Effector memory CD4-positive, alpha-beta T cell (primary cell): ENCODE results near the gene TRPM3.

Experiments
- DNase-seq, 3 donors: peaks; one replicate each; pipeline ENCODE4 v3.0.0-alpha.2; 2020
- H3K27ac ChIP-seq: 2 replicates; pipeline ENCODE4 v1.7.0; 2013; ENCODE audit warnings: mild to moderate bottlenecking, low read length, moderate library complexity; ENCODE audit not compliant: insufficient read depth, poor library complexity, severe bottlenecking
- H3K27me3 ChIP-seq: replicated peaks from 2 replicates; pipeline ENCODE4 v1.7.0; 2013; ENCODE audit warnings: mild to moderate bottlenecking, low read length; ENCODE audit not compliant: insufficient read depth, control insufficient read depth, poor library complexity, severe bottlenecking
- H3K36me3 ChIP-seq: 2 replicates; pipeline ENCODE4 v1.7.0; 2013; ENCODE audit warnings: mild to moderate bottlenecking, low read length, moderate library complexity; ENCODE audit not compliant: control insufficient read depth, insufficient read depth
- H3K4me1 ChIP-seq: 2 replicates; pipeline ENCODE4 v1.7.0; 2013; ENCODE audit warnings: low read length, mild to moderate bottlenecking; ENCODE audit not compliant: control insufficient read depth, insufficient read depth, poor library complexity, severe bottlenecking
- H3K4me3 ChIP-seq: 2 replicates; pipeline ENCODE4 v1.7.0; 2013; ENCODE audit warnings: low read length, low read depth, mild to moderate bottlenecking; ENCODE audit not compliant: insufficient read depth, poor library complexity, severe bottlenecking
- H3K9me3 ChIP-seq: 2 replicates; pipeline ENCODE4 v1.7.0; 2013; ENCODE audit warnings: mild to moderate bottlenecking, low read length, moderate library complexity; ENCODE audit not compliant: control insufficient read depth

The TRPM3 gene

DNA sequence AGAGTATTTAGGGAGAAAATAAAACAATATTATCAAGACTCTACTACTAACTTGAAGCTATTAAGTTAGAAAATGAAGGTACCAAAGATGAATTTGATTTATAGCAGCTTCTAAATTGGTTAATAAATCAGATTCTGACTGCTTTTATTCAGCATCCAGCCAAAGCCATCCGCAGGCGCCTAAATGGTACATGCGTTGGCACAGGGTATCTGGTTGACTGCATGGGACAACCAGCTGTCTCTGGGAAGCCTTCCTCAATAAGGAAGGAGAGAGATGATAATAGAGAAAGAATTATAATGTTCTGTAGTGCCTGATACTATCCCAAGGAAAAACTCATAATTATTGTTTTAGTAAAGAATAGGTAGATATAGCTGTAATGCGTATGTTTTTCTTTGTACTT lies 9.1 kb upstream of the TRPM3 start:
- H3K4me1 ChIP-seq = no peaks in the 10 kb centered on the region
- H3K36me3 ChIP-seq = no peaks in the 10 kb centered on the region
- no peak for DNase-seq
- no peaks in the 10 kb centered on the region for H3K9me3 ChIP-seq
- H3K27ac ChIP-seq = no peak overlapping the region
- no peaks in the 10 kb centered on the region for H3K27me3 ChIP-seq
- H3K4me3 ChIP-seq = no peak overlapping the region

DNA sequence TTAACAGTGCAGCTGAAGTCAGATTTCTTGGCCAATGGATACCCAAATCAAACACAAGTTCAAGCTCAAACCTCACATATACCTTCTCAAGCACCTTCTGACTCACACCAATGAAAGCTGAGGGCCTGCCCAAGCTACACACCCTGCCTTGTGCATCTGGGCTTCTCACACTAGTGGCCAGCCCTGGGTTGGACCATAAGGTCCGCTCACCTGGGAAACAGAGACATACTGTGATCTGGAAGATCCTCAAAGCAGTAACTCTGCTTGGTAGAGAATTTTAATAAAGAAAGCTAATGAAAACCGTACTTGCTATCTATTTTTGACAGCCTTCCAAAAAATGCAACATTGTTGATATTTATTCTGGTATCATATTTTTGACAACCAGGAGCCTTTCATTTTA lies 7.4 kb upstream of the TRPM3 start:
- Histone ChIP-seq H3K9me3 (no peaks in the 10 kb centered on the region), H3K4me1 (no peaks in the 10 kb centered on the region), H3K27ac (no peak overlapping the region), H3K36me3 (no peaks in the 10 kb centered on the region), H3K27me3 (no peaks in the 10 kb centered on the region), H3K4me3 (no peak overlapping the region)
- no peak for DNase-seq

DNA sequence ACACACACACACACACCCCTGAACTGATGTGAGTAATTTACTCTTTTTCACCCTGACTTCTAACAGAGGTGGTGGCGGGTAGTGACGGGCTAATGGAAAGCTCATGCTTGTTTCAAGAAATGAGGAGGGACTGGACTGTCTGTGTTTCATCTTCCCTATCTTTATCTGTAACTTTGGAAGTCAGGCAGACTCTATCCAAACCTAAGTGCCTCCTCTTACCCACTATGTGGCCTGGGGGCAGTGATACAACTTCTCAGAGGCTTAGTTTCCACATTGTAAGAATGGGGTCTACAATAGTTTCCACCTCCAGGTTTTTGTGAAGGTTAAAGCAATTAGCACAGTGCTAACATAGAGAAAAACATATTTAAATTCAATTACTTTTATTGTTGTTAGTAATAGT lies 5.9 kb upstream of the TRPM3 start:
- no peaks in the 10 kb centered on the region for H3K4me1 ChIP-seq
- DNase-seq = no peak
- H3K36me3 ChIP-seq = no peaks in the 10 kb centered on the region
- H3K27me3 ChIP-seq = no peaks in the 10 kb centered on the region
- H3K27ac ChIP-seq = no peak overlapping the region
- H3K9me3 ChIP-seq = no peaks in the 10 kb centered on the region
- no peak overlapping the region for H3K4me3 ChIP-seq

DNA sequence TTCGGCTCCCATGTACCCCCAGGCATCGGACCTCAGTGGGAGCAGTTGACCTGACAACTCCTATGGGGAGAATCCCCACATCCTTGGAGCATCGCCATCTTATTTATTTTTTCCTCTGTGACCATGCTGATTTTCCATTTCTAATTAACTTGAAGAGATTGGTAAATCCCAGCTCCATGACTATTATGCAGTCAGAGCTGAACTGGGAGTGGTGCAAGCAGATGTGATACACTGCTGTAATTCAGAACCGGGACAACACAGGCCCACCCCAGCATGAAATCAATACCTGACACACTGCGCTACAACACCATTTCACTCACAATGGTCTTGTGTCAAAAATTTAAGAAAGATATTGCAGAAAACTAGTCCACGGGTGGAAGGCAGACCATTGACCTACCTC lies 1.0 kb upstream of the TRPM3 start:
- H3K27ac ChIP-seq = no peak overlapping the region
- no peak overlapping the region for H3K4me3 ChIP-seq
- no peaks in the 10 kb centered on the region for H3K4me1 ChIP-seq
- H3K9me3 ChIP-seq = no peaks in the 10 kb centered on the region
- H3K27me3 ChIP-seq = no peaks in the 10 kb centered on the region
- DNase-seq = no peak
- H3K36me3 ChIP-seq = no peaks in the 10 kb centered on the region

DNA sequence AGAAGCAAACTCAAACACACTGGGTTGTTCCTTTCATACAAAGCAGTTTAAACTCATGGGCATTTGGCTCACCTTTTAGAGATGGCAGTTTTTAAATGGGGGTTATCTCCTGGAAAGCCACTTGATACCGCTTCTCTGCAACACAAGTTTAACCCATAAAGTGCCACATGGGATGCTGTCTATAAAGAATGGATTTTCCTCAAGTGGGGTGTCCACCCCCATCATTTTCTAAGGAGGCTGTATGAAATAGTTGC lies 528 bp upstream of the TRPM3 start:
- no peaks in the 10 kb centered on the region for H3K36me3 ChIP-seq
- H3K27ac ChIP-seq = no peak overlapping the region
- no peaks in the 10 kb centered on the region for H3K27me3 ChIP-seq
- no peaks in the 10 kb centered on the region for H3K9me3 ChIP-seq
- no peak for DNase-seq
- no peaks in the 10 kb centered on the region for H3K4me1 ChIP-seq
- H3K4me3 ChIP-seq = no peak overlapping the region

DNA sequence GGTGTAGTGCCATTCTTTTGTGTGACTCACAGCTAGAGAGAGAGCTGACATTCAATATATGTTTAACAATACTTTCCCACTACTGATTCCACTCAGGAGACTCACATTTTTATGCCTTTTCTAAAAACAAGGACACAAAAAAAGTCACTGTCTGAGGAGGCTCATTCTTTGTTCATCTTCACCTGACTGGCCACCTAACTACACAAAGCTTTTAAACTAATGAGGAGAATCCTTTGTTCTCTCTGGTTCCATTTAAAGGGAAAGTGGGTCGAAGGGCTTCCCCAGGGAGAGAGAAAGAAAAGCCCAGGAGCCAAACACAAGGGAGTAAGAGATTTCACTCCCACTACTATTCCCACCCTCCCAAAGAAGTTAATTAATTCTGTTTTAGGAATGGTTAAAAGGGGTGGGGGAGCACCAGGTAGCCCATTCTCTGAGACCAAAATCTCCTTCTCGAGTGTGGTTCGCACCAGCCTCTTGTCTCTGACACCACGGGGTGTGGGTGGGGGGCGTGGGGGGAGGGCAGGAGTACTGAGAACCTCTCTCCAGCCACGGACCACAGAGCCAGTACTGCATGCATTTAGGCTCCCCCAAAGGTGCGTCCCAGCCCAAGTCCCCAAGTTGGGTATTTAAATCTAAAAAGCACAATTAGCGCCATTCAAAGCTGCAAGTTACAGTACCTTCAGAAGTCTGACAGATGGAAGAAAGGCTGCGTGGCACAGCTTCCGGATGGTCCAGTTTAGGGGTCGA lies 747 bp downstream of the TRPM3 start:
- H3K27ac ChIP-seq = no peak overlapping the region
- no peak overlapping the region for H3K4me3 ChIP-seq
- H3K4me1 ChIP-seq = no peaks in the 10 kb centered on the region
- H3K9me3 ChIP-seq = no peaks in the 10 kb centered on the region
- no peak for DNase-seq
- no peaks in the 10 kb centered on the region for H3K27me3 ChIP-seq
- H3K36me3 ChIP-seq = no peaks in the 10 kb centered on the region

DNA sequence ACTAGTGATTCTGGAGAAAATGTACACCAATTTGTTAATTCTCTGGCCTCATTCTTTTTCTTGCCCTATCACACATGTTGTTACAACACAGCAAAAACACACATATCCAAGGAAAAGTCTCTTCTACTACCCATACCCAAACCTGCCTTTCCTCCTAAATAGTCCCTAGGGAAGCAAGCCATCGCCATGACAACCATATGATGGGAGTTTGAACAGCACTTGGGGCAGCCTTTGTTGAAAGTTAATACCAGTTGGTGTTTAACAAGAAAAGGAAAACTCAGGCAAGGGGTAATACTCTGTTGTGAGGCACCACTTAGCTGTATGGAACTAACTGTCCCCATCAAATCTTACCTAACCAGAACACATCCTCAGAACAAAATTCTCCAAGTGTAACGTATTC lies 1.7 kb downstream of the TRPM3 start:
- Histone ChIP-seq H3K9me3 (no peaks in the 10 kb centered on the region), H3K4me3 (no peak overlapping the region), H3K27me3 (no peaks in the 10 kb centered on the region), H3K36me3 (no peaks in the 10 kb centered on the region), H3K4me1 (no peaks in the 10 kb centered on the region), H3K27ac (no peak overlapping the region)
- no peak for DNase-seq

DNA sequence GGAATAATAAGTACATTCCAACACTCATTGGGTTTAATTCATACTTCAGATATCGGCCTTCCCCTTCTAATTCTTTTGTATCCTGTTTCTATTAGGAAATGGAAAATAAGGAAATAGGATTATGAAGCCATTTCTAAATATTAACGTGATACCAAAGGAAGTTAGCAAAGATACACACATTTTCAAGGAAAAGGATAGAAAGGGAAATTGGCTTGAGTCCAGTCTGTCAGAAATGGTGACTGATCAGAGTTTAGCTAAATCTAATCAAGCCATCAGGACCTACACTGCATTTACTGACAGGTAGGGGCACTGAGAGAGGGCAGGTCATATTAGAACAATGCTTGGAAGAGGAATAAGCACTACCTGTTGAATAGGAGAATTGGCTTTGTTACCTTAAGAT lies 3.1 kb downstream of the TRPM3 start:
- no peaks in the 10 kb centered on the region for H3K36me3 ChIP-seq
- H3K4me1 ChIP-seq = no peaks in the 10 kb centered on the region
- no peaks in the 10 kb centered on the region for H3K27me3 ChIP-seq
- H3K9me3 ChIP-seq = no peaks in the 10 kb centered on the region
- DNase-seq = no peak
- H3K4me3 ChIP-seq = no peak overlapping the region
- no peak overlapping the region for H3K27ac ChIP-seq

DNA sequence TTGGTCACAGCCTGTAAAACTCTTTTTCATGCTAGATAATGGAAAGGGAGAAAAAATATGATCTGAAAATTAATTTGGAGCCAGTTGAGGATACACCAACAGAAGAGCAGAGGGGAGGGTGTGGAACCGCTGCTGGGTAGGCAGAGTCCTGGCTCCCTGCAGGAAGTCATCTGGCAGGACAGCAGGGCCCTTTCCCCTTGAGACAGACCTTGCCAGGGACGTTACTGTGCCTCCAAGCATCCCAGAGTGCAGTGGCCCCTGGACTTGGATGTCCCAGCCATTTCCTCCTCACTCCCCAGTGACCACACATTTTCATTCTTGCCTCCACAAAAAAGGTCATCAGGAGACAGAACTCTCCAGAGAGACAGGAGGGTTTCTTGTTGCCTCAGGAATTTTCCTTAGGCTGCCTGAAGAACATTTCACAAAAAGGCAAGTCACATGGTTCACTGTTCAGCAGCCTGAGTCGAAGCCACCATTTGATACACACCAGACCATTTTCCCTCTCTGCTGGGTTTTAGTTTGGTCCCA lies 5.9 kb downstream of the TRPM3 start:
- H3K27ac ChIP-seq = no peak overlapping the region
- H3K36me3 ChIP-seq = no peaks in the 10 kb centered on the region
- H3K27me3 ChIP-seq = no peaks in the 10 kb centered on the region
- DNase-seq = no peak
- H3K4me1 ChIP-seq = no peaks in the 10 kb centered on the region
- H3K4me3 ChIP-seq = no peak overlapping the region
- no peaks in the 10 kb centered on the region for H3K9me3 ChIP-seq

DNA sequence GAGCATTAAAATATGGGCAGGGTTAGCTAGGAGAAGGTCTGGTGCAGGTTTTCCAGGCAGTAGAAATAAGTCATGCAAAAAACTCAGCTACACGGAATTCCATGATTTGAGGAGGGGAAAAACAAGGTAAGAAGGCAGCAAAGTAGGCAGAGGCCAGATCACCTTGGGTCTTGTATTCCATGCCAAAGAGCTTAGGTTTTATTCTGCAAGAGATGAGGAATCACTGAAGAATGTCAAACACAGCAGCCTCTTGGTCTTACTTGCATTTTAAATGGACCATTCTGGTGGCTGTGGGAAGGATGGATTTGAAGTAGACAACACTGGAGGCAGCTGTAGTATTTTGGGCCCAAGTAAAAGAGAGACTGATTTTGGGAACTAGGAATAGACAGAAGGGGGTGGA lies 8.6 kb downstream of the TRPM3 start:
- Histone ChIP-seq H3K4me1 (no peaks in the 10 kb centered on the region), H3K27me3 (no peaks in the 10 kb centered on the region), H3K9me3 (no peaks in the 10 kb centered on the region), H3K27ac (no peak overlapping the region), H3K4me3 (no peak overlapping the region), H3K36me3 (no peaks in the 10 kb centered on the region)
- DNase-seq = no peak
